Measurements from ENCODE around the gene ASZ1.
"Not testable (repeated sequence)": the region's sequence is repeated elsewhere in the genome, so short reads cannot be mapped to it uniquely, and the experiment has no call there.

The ASZ1 gene

GRCh38 chr7:117427258-117427701, at the start of gene ASZ1:
ASZ1 (minus strand) TSS chr7:117427493; CDS start chr7:117427460, 33 bp downstream.
- TF ChIP-seq CTCF (IDR thresholded peaks at IDR 0.05; ENCODE audit: low read depth, low read length, missing control alignments): no peak
- H3K4me3 ChIP-seq (replicated peaks; ENCODE audit: low read depth, low read length): no peak within 1 kb of the TSS
- DNase-seq (ENCODE audit: extremely low read depth, low read depth): no peak

- DNase-seq (ENCODE audit: extremely low read depth, low read depth): no peak
- H3K4me3 ChIP-seq (replicated peaks; ENCODE audit: low read depth, low read length): no peak overlapping the region
- no peak for TF ChIP-seq CTCF (IDR thresholded peaks at IDR 0.05; ENCODE audit: low read depth, low read length, missing control alignments)
These were observed 49.4 kb upstream of the ASZ1 start for GRCh38 chr7:117476557-117477215.

- no peak overlapping the region for H3K4me3 ChIP-seq (replicated peaks; ENCODE audit: low read depth, low read length)
- DNase-seq (ENCODE audit: extremely low read depth, low read depth): no peak
- no peak for TF ChIP-seq CTCF (IDR thresholded peaks at IDR 0.05; ENCODE audit: low read depth, low read length, missing control alignments)
These were observed 45.0 kb upstream of the ASZ1 start for GRCh38 chr7:117472335-117472734.

- H3K4me3 ChIP-seq (replicated peaks; ENCODE audit: low read depth, low read length): no peak overlapping the region
- TF ChIP-seq CTCF (IDR thresholded peaks at IDR 0.05; ENCODE audit: low read depth, low read length, missing control alignments): no peak
- no peak for DNase-seq (ENCODE audit: extremely low read depth, low read depth)
These were observed 43.5 kb upstream of the ASZ1 start for GRCh38 chr7:117470777-117471176.

- no peak for DNase-seq (ENCODE audit: extremely low read depth, low read depth)
- TF ChIP-seq CTCF (IDR thresholded peaks at IDR 0.05; ENCODE audit: low read depth, low read length, missing control alignments): no peak
- H3K4me3 ChIP-seq (replicated peaks; ENCODE audit: low read depth, low read length): no peak overlapping the region
These were observed 40.9 kb upstream of the ASZ1 start for GRCh38 chr7:117468174-117468573.

GRCh38 chr7:117460815-117461214, 33.5 kb upstream of the ASZ1 start:
- H3K4me3 ChIP-seq (replicated peaks; ENCODE audit: low read depth, low read length); DNase-seq (ENCODE audit: extremely low read depth, low read depth): not testable (repeated sequence)

GRCh38 chr7:117459735-117460134, 32.4 kb upstream of the ASZ1 start:
- DNase-seq (ENCODE audit: extremely low read depth, low read depth): no peak
- no peak overlapping the region for H3K4me3 ChIP-seq (replicated peaks; ENCODE audit: low read depth, low read length)
- TF ChIP-seq CTCF (IDR thresholded peaks at IDR 0.05; ENCODE audit: low read depth, low read length, missing control alignments): no peak
